NCI-H2196 (cell line): ENCODE data around the gene FTO.

Source experiments
- DNase-seq: peaks from one replicate; lab custom pipeline; 2025; ENCODE audit not compliant: unreplicated experiment; lab: John Stamatoyannopoulos, UW

FTO gene

GRCh38 chr16:53752560-53752959 lies 48.6 kb downstream of the FTO start:
- DNase-seq = no peak

- no peak for DNase-seq
Measured at GRCh38 chr16:53753431-53753830, 49.5 kb downstream of the FTO start.

- DNase-seq = no peak
Measured at GRCh38 chr16:53755026-53755910, 51.3 kb downstream of the FTO start.

DNA sequence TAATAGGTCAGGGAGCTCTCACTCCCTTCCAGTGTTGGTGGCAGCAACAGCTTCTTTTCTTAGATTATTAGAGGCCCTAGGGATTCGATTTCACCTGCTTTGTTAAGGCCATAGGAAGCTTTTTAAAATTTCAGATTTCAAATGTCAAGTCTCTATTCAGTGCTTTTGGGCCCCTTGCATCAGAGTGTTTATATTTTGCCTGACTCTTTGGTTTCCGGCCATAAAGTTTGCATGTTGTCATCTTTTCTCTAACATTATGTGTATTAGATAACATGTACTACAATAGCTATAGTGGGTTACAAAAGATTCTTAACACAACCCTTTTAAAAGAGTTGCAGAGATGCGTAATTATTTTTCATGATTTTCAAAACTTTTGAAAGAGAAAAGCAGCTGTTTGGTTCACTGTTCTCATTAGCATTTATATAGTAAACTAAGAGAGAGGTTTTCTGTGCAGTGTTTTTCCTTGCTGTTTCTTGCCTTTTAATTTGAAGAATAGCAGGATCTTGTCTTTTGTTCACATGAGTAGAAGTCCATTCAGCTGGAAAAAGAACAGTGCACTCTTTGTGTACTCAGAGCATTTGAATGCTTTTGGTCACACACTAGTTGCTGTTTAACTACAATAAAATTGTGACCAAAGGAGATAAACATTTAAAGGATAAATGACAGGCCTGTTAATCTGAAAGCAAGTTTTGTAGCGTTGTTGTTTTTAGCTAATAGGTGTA lies 52.5 kb downstream of the FTO start:
- DNase-seq = no peak

DNA sequence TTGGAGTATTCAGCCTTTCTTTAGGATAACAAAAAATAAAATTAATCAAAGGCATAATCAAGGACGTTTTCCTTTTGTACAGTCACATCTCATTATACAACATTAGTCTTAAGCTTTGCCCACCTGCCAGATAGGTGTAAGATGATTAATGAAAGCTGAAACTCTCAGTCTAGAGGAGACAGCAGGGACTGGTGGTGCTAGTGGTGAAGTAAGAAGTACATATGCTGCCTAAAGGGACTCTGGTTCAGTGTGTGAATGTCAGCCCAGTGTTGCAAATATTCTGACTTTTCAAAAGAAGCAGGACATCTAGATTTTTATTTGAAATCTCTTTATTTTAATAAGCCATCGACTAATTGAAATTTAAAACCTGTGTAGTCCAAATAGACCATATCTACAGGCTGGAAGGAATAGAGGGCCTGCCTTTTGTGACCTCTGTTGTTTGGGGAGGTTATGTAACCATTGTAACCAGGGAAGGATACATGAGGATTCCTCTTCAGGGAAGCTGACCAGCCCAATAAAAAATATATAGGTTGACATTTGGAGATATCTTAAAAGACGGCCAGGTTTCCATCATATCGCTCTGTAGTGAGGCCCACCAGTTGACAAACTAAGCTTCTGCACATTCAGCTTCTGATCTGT lies 54.1 kb downstream of the FTO start:
- DNase-seq = no peak

DNA sequence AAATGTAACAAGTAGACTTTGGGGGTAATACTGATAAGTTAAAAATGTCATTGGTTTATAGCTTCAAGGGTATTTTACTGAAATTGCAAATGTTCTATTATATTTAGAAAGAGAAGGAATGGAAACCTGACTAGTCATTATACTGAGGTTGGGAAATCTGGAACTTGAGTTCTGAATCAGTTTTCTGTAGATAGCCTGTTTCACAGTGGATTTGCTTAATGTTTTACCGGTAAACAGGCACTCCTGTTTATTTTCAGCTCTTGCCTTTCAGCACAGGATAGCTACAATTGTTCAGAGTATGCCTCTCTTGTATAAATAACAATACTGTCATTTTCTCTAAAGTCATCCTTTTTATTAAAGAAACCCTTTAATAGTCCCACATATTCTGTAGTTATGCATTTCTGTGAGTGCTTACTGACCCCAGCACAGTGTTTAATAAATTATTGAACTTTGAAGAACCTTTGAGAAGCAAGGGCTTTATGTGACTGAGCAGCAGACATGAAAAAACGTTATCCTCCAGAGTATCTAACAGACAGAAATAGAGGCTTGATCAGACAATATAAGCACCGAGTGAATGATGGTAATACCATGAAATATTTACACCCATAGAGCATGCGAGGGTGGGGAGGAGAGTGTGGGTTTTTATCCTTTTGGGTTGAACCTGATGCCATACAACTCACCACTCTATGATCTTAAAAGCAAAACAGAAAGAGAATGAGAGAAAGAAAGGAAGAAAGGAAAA lies 58.2 kb downstream of the FTO start:
- DNase-seq = no peak

- no peak for DNase-seq
Measured at GRCh38 chr16:53766304-53767016, 62.5 kb downstream of the FTO start.

DNA sequence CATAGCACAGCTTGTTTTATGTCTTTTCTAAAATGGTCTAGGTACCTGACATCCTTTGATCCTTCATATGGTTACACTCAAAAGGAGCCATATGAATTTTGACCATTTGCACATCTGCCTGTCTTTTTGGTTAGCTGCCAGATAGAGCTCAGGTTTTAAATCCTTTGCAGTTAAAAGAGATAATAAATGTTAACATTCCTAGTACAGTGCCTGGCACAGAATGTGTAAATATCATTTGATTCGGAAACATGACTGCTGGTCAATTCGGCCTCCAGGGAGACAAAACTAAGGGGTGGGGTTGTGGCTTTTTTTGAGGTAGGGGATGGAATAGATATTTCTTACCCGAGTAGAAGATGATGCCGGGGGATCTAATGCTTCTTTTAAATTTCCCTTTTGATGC lies 64.2 kb downstream of the FTO start:
- no peak for DNase-seq

GRCh38 chr16:53768593-53768992 lies 64.6 kb downstream of the FTO start:
- peak; percentile 24 for DNase-seq

DNA sequence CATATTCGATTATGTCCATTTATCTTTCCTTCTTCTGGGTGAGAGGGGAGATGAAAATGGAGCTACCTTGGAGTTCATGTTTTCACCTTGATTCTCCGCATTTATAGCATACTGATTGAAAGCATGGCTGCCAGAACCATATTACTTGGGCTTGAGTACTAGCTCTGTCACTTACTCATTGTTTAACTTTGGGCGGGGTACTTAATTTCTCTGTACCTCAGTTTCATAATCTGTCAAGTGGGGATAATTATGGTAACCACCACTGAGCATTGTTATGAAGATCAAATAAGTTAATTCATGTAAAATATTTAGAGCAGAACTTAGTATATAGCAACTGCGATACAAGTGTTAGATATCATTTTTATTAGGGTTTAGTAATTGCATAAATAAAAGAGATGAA lies 65.2 kb downstream of the FTO start:
- DNase-seq = no peak

- DNase-seq = no peak
Measured at GRCh38 chr16:53769787-53770186, 65.8 kb downstream of the FTO start.

DNA sequence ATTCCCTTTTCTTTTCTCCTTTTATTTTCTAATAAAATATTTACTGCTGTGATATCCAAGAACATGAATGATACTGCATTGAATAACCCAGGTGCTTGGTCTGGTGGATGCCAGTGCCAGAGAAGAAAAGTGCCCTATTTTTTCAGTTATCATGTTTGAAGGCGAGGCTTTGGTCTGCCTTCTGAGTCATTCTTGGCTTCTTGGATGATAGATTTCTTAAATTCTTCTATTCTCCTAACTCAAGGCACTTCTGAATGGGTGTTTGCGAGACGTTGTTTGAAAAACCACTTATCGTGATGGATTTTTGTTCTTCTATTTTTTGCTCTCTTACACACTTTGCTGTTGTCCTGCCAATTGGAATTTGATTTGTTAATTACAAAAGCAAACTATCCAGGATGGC lies 66.7 kb downstream of the FTO start:
- DNase-seq = no peak

GRCh38 chr16:53771655-53772497 lies 67.9 kb downstream of the FTO start:
- no peak for DNase-seq

- DNase-seq = peak; percentile 50
Measured at GRCh38 chr16:53773150-53773846, 69.3 kb downstream of the FTO start.

GRCh38 chr16:53773881-53774280 lies 69.9 kb downstream of the FTO start:
- no peak for DNase-seq

GRCh38 chr16:53775106-53775820 lies 71.3 kb downstream of the FTO start:
- no peak for DNase-seq

GRCh38 chr16:53775821-53776431 lies 72.0 kb downstream of the FTO start:
- no peak for DNase-seq

- DNase-seq = no peak
Measured at GRCh38 chr16:53779186-53779585, 75.2 kb downstream of the FTO start.
